ENCODE measurements around the gene RAP1GAP. TPM values are rescaled to one million over a fixed set of nuclear protein-coding genes. Genes with fewer than 3 reads are reported as not detected.

The RAP1GAP gene
- total RNA-seq, 4 donors from 2014 or later, result 0.36 to 0.74 (median 0.38) TPM; not detected in 1

DNA sequence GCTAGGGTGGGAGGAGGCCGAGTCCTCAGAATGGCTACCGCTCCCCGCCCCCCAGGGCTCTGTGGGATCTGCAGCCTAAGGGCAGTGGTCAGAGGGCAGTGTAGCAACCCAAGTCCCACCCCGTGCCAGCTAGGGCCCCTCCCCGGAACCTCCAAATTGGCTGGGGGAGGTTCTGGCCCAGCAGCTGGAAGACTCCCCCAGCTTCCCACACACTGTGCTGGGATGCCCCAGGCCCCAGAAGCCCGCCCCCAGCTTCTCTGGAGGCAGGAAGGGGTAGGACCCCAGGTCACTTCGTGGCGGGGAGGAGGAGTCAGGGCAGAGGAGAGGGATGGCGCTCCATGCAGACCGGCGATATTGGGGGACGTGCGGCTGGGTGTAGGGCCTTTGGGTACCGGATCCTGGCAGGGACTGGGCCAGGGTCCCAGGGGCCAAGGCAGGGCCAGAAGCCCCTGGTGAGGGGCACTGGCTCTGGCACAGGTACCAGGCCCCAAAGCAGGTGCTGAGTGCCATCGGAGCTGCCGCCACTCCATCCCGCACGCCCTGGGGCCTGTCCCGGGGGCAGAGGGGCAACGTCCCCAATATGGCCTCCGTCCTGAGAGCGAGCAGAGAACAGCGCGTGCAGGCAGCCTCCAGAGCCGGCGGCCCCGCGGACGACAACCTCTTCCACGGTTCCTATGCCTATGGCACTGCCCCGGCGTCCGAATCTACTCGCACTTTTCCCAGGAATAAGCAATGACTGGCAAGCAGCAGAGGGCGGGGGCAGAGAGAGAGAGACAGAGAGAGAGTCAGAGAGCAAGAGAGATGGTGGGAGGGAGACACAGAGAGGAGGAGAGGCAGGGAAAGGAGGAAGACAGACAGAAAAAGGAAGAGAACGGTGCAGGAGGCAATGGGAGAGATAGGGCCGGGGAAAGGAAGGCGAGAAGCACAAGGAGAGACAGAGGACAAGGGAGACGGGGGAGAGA, 65.7 kb downstream of the RAP1GAP start:
- DNase-seq (ENCODE audit: low spot score) (no peak), ATAC-seq (ENCODE audit: low FRiP score) (no peak)
- TF ChIP-seq, protein P1, sequence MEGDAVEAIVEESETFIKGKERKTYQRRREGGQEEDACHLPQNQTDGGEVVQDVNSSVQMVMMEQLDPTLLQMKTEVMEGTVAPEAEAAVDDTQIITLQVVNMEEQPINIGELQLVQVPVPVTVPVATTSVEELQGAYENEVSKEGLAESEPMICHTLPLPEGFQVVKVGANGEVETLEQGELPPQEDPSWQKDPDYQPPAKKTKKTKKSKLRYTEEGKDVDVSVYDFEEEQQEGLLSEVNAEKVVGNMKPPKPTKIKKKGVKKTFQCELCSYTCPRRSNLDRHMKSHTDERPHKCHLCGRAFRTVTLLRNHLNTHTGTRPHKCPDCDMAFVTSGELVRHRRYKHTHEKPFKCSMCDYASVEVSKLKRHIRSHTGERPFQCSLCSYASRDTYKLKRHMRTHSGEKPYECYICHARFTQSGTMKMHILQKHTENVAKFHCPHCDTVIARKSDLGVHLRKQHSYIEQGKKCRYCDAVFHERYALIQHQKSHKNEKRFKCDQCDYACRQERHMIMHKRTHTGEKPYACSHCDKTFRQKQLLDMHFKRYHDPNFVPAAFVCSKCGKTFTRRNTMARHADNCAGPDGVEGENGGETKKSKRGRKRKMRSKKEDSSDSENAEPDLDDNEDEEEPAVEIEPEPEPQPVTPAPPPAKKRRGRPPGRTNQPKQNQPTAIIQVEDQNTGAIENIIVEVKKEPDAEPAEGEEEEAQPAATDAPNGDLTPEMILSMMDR (IDR thresholded peaks at IDR 0.05), result no peak

DNA sequence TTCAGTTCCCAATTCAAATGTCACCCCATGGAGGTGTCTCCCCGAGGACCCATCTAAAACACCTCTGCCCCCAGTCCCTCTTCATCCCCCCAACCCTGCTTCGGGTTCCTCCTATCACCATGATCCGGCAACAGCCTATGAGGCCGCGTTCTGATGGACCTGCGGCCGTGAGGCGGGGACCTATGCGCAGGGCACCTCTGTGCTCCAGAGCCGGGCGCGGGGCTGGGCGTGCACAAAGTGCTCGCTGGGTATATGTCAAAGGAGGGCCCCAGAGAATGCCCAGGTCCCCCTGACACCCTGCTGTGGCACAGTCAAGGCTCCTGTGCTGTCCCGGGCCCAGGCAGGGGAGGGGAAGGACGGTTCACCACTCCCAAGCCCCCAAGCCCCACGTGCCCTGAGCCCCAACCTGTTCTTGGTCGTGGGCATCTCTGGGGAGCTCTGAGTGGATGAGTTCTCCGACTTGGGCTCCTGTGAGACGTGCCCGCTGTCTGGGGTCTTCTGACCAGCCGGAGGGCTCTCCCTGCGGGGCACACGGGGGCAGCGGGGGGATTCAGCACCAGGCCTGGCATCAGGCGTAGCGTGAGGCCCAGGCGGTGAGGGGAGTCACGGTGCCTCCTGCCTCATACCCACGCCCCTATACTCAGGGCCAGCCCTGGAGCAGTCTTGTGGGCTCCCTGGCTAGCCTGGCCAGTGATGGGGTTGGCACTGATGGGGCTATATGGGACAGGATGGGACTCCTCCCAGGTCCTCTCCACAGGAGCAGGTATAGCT, 67.7 kb downstream of the RAP1GAP start:
- TF ChIP-seq, protein P1 (IDR thresholded peaks at IDR 0.05), result no peak
- DNase-seq (ENCODE audit: low spot score) (no peak), ATAC-seq (ENCODE audit: low FRiP score) (no peak)

DNA sequence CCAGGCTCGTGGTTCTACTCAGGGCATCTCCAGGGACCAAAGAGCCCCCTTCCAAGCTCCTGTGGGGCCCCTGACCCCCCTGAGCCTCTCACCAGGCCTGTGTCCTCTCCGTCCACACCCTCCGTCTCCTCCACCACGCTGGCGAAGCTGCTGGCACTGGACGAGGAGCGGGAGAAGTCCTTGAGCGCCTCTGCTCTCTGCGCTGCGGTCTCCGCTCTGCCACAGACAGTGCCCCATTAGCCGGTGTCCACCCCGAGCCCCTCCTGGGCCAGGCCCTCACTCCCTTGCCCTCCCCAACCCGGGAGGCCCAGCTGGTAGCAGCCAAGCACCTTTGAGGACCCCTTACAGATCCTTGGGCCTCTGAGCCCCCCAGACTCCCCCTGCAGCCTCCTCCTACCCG, 69.8 kb downstream of the RAP1GAP start:
- TF ChIP-seq, protein P1 (IDR thresholded peaks at IDR 0.05), result no peak
- DNase-seq (ENCODE audit: low spot score) (no peak), ATAC-seq (ENCODE audit: low FRiP score) (no peak)

DNA sequence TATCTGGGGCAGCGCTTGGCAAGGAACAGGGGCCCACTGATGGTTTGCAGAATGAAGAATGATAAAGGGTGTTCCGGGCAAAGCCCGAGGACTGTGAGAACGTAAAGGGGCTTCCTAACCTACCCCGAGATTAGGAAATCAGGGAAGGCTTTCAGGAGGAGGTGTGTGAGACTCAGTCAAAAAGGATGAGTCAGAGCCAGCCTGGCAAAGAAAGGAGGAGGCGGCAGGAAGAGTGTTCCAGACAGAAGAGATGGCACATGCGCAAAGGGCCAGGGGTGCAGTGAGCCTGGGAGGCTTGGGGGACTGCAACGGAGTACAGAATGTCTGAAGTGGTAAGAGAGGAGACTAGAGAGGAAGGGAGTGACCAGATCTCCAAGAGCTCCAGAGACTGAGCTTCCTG, 70.3 kb downstream of the RAP1GAP start:
- ATAC-seq (ENCODE audit: low FRiP score), result no peak
- TF ChIP-seq, protein P1 (IDR thresholded peaks at IDR 0.05), result no peak

DNA sequence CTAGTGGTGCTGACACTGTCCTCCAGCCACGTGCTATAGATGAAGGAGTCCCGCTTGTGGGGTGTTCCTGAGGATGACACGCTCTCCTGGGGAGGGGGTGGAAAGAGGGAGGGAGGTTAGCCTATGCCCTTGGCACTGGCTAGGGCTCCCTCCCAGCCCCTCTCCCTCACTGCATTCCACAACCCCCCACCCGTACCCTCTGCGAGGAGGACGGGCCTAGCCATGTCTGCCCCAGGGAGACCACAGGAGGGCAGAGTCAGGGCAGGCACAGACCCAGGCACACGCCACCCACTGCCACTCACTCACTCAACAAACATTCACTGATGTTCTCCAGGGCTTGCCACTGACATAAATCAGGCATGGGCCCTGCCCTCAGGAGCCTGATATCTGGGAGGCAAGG, 70.7 kb downstream of the RAP1GAP start:
- no peak for ATAC-seq (ENCODE audit: low FRiP score)
- TF ChIP-seq, protein P1 (IDR thresholded peaks at IDR 0.05), result no peak

More for the DNA sequence above, 70.3 kb downstream of the RAP1GAP start:
- no peak for DNase-seq (ENCODE audit: low spot score)

DNA sequence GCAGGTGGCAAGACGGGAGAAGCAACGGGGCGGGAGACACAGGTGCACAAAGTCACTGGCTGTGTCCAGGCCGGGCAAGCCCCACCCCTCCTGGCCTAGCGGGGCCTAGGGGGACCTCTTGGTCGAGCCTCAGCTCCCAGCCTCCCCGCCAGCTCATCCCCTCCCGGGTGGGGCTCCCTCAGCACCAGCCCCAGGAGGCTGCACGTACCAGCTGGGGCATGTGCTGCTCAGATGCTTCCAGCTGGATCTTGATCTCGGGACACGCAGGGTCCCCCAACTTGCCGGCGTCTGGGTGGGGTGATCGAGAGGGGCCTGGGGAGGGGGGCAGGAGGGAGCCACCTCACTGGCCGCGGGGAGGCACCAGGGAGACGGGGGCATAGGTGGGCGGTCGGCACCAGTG, 71.4 kb downstream of the RAP1GAP start:
- ATAC-seq (ENCODE audit: low FRiP score) (no peak), DNase-seq (ENCODE audit: low spot score) (no peak)
- TF ChIP-seq, protein P1 (IDR thresholded peaks at IDR 0.05), result no peak

More for the DNA sequence above, 70.7 kb downstream of the RAP1GAP start:
- no peak for DNase-seq (ENCODE audit: low spot score)

All from omental fat pad (tissue), 4 donors.